WTC11 (cell line): ENCODE data around the gene NUP210. TPM values are rescaled to one million over a fixed set of nuclear protein-coding genes. Genes with fewer than 3 reads are reported as not detected.

Experiments used
- ATAC-seq: fragments of 200-7000 bp; cut with Tn5 transposase; 2 replicates; pipeline ENCODE4 v1.10.0; 2021; ENCODE audit warnings: mild to moderate bottlenecking, moderate library complexity
- CTCF ChIA-PET: fragments of 300-600 bp; sonication (Branson Sonifier 250); formaldehyde crosslinking; loops from one replicate; lab custom pipeline; 2021; ENCODE audit warnings: antibody characterized with exemption; lab: Charles Lee
- POLR2A ChIA-PET: fragments of 350-600 bp; sonication (Branson Sonifier 250); formaldehyde crosslinking; loops from one replicate; lab custom pipeline; 2021; ENCODE audit warnings: antibody characterized with exemption; lab: Charles Lee
- DNase-seq: peaks from one replicate; pipeline ENCODE4 v3.0.0; 2021; ENCODE audit warnings: low spot score
- H3K27ac Mint-ChIP-seq: 2 replicates; pipeline ENCODE4 v1.8.0; 2021; ENCODE audit warnings: mixed read lengths
- H3K27me3 Mint-ChIP-seq: 2 replicates; pipeline ENCODE4 v1.8.0; 2021; ENCODE audit warnings: low read depth, mild to moderate bottlenecking, moderate library complexity, mixed read lengths
- H3K36me3 Mint-ChIP-seq: 2 replicates; pipeline ENCODE4 v1.8.0; 2021; ENCODE audit warnings: mixed read lengths
- H3K4me1 Mint-ChIP-seq: 2 replicates; pipeline ENCODE4 v1.8.0; 2022; ENCODE audit warnings: mixed read lengths
- H3K4me3 Mint-ChIP-seq: 2 replicates; pipeline ENCODE4 v1.8.0; 2021; ENCODE audit warnings: mild to moderate bottlenecking, moderate library complexity, mixed read lengths
- H3K9me3 Mint-ChIP-seq: 2 replicates; pipeline ENCODE4 v1.8.0; 2021; ENCODE audit warnings: mixed read lengths
- ARID4B ChIP-seq: sonication (generic); formaldehyde crosslinking; IDR thresholded peaks from 2 replicates; pipeline ENCODE4 v1.8.0; 2023; ENCODE audit warnings: missing genetic modification reagents, mild to moderate bottlenecking, borderline replicate concordance
- CBFB ChIP-seq: sonication (generic); formaldehyde crosslinking; IDR thresholded peaks from 2 replicates; pipeline ENCODE4 v1.8.1; 2022; ENCODE audit warnings: mild to moderate bottlenecking, low read depth, missing genetic modification reagents
- FOXK1 ChIP-seq: sonication (generic); formaldehyde crosslinking; IDR thresholded peaks from 2 replicates; pipeline ENCODE4 v1.8.0; 2022; ENCODE audit warnings: mild to moderate bottlenecking, moderate library complexity, missing genetic modification reagents
- GTF2I ChIP-seq: fragments of 250-450 bp; sonication (Bioruptor Pico); conservative IDR thresholded peaks from 2 replicates; pipeline ENCODE4 v1.4.0; 2021; ENCODE audit warnings: mild to moderate bottlenecking
- MYBL2 ChIP-seq: sonication (generic); formaldehyde crosslinking; IDR thresholded peaks from 2 replicates; pipeline ENCODE4 v1.8.1; 2023; ENCODE audit warnings: mild to moderate bottlenecking, moderate library complexity, missing genetic modification reagents
- NFE2L1 ChIP-seq: sonication (generic); formaldehyde crosslinking; IDR thresholded peaks from 2 replicates; pipeline ENCODE4 v1.8.1; 2023; ENCODE audit warnings: missing genetic modification reagents
- NFYB ChIP-seq: sonication (generic); formaldehyde crosslinking; conservative IDR thresholded peaks from 2 replicates; pipeline ENCODE4 v1.8.0; 2022; ENCODE audit warnings: low read depth, missing genetic modification reagents
- NR2C2 ChIP-seq: sonication (generic); formaldehyde crosslinking; IDR thresholded peaks from 2 replicates; pipeline ENCODE4 v1.8.0; 2022; ENCODE audit warnings: mild to moderate bottlenecking, missing genetic modification reagents
- RORB ChIP-seq: fragments of 250-450 bp; sonication (Bioruptor Pico); IDR thresholded peaks from 2 replicates; pipeline ENCODE4 v1.9.0; 2021; ENCODE audit warnings: mild to moderate bottlenecking
- SOX15 ChIP-seq: fragments of 250-450 bp; sonication (Bioruptor Pico); IDR thresholded peaks from 2 replicates; pipeline ENCODE4 v1.9.0; 2021; ENCODE audit warnings: mild to moderate bottlenecking
- SP1 ChIP-seq: sonication (generic); formaldehyde crosslinking; conservative IDR thresholded peaks from 2 replicates; pipeline ENCODE4 v1.8.1; 2022; ENCODE audit warnings: missing genetic modification reagents
- TP53 ChIP-seq: sonication (generic); formaldehyde crosslinking; IDR thresholded peaks from 2 replicates; pipeline ENCODE4 v1.8.1; 2023; ENCODE audit warnings: mild to moderate bottlenecking, missing genetic modification reagents
- USF1 ChIP-seq: sonication (generic); formaldehyde crosslinking; IDR thresholded peaks from 2 replicates; pipeline ENCODE4 v1.8.0; 2022; ENCODE audit warnings: mild to moderate bottlenecking, missing genetic modification reagents
- ZMAT4 ChIP-seq: fragments of 250-450 bp; sonication (Bioruptor Pico); IDR thresholded peaks from 2 replicates; pipeline ENCODE4 v1.9.0; 2021; ENCODE audit warnings: mild to moderate bottlenecking
- ZNF396 ChIP-seq: fragments of 250-450 bp; sonication (Bioruptor Pico); IDR thresholded peaks from 2 replicates; pipeline ENCODE4 v1.8.0; 2021; ENCODE audit warnings: mild to moderate bottlenecking, moderate library complexity, borderline replicate concordance
- ZNF416 ChIP-seq: fragments of 250-450 bp; sonication (Bioruptor Pico); IDR thresholded peaks from 2 replicates; pipeline ENCODE4 v1.9.0; 2021; ENCODE audit warnings: mild to moderate bottlenecking, inconsistent platforms
- total RNA-seq: library from RNA; stranded (reverse); gene quantifications from 3 replicates; pipeline ENCODE4 v1.2.3, GENCODE V29; 2021
- TF ChIP-seq, protein P1 (sequence below): sonication (generic); formaldehyde crosslinking; conservative IDR thresholded peaks from 2 replicates; pipeline ENCODE4 v1.8.1; 2022; ENCODE audit warnings: mild to moderate bottlenecking, missing genetic modification reagents
- TF ChIP-seq, protein P2 (sequence below): fragments of 200-600 bp; IDR thresholded peaks from 2 replicates; pipeline ENCODE4 v1.8.0; 2022; ENCODE audit warnings: antibody characterized with exemption

NUP210 gene
- total RNA-seq, 1 experiment from 2014 or later: 59.2 TPM

GRCh38 chr3:13358643-13359042 is 61.5 kb downstream of the NUP210 start:
- Mint-ChIP-seq H3K27me3 (no peaks in the 10 kb centered on the region), H3K4me3 (no peak overlapping the region), H3K9me3 (no peaks in the 10 kb centered on the region), H3K4me1 (peaks cover 9% of the 10 kb centered on the region; the same call in 1 of the 2 replicates), H3K36me3 (peaks cover 70% of the 10 kb centered on the region), H3K27ac (no peak overlapping the region)
- TF ChIP-seq, protein P1, sequence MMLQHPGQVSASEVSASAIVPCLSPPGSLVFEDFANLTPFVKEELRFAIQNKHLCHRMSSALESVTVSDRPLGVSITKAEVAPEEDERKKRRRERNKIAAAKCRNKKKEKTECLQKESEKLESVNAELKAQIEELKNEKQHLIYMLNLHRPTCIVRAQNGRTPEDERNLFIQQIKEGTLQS (CRISPR knock-in tag): no peak
- TF ChIP-seq SP1 (CRISPR knock-in tag): no peak
- TF ChIP-seq NFE2L1 (CRISPR knock-in tag): no peak
- ATAC-seq (no peak), DNase-seq (no peak)
- CTCF ChIA-PET: no interaction called here
- POLR2A ChIA-PET: no interaction called here

DNA sequence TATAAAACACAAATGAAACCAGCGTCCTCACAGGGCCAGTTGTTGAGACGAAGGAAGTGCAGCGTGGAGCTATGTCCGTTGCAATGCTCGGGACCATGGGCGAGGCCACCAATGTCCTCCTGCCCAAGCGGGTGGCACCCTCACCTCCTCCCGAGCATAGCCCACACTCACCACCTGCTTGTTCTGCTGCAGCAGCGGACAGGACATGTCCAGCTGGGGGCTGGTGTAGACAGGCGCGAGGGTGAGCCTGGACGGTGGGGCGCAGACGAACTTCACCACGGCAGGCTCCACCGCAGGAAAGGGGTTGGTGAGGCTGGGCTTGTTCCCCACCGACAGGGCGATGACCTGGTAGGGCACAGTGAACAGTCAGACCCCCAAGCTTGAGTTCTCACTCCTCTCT is 62.1 kb downstream of the NUP210 start:
- peaks cover 70% of the 10 kb centered on the region for H3K36me3 Mint-ChIP-seq
- no peak overlapping the region for H3K27ac Mint-ChIP-seq
- H3K27me3 Mint-ChIP-seq: no peaks in the 10 kb centered on the region
- peaks cover 8% of the 10 kb centered on the region; the same call in 1 of the 2 replicates for H3K4me1 Mint-ChIP-seq
- DNase-seq: no peak
- TF ChIP-seq TP53 (CRISPR knock-in tag): no peak
- no peak overlapping the region for H3K4me3 Mint-ChIP-seq
- ChIA-PET CTCF (interaction anchor here (0.9 kb wide), 1 partner anchor 266 kb away, joined by 3 read pairs; no protein-coding TSS in a partner anchor), POLR2A (no interaction called here)
- H3K9me3 Mint-ChIP-seq: no peaks in the 10 kb centered on the region
- ATAC-seq: no peak

GRCh38 chr3:13357074-13357473 is 63.0 kb downstream of the NUP210 start:
- no peak overlapping the region for H3K4me3 Mint-ChIP-seq
- ATAC-seq (no peak), DNase-seq (no peak)
- POLR2A ChIA-PET: no interaction called here
- no peak overlapping the region for H3K27ac Mint-ChIP-seq
- no peaks in the 10 kb centered on the region for H3K9me3 Mint-ChIP-seq
- peaks cover 69% of the 10 kb centered on the region for H3K36me3 Mint-ChIP-seq
- CTCF ChIA-PET: interaction anchor here (0.9 to 1.0 kb wide), 2 partner anchors 8 to 264 kb away, joined by 3 to 4 read pairs; no protein-coding TSS in a partner anchor
- no peak for TF ChIP-seq RORB (CRISPR knock-in tag)
- TF ChIP-seq FOXK1 (CRISPR knock-in tag): no peak
- no peak for TF ChIP-seq NFYB (CRISPR knock-in tag)
- H3K27me3 Mint-ChIP-seq: no peaks in the 10 kb centered on the region
- H3K4me1 Mint-ChIP-seq: peaks cover 8% of the 10 kb centered on the region; the same call in 1 of the 2 replicates

- CTCF ChIA-PET: interaction anchor here (0.6 to 3.0 kb wide), 5 partner anchors 10 to 262 kb away, joined by 3 to 14 read pairs (median 4); no protein-coding TSS in a partner anchor
These were observed 66.1 kb downstream of the NUP210 start for GRCh38 chr3:13353936-13354542.

DNA sequence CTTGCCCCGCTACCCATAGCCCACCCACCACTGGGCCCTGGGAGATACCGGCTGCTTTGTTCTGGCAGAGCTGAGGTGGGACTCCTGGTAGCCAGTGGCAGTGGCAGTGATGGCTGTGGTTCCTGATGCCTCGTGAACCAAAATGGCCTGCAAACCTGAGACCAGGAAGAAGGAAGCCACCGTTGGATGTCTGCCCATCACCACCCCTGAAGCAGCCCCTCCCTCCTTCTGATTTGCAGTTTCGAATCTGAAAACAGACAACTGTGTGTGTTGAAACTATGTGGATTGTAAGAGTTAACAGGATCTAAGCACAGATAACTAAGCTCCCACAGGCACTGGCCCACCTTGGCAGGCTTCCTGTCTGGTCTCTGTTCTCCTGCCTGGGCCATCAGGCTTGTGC is 66.6 kb downstream of the NUP210 start:
- peaks cover 64% of the 10 kb centered on the region for H3K36me3 Mint-ChIP-seq
- CTCF ChIA-PET: interaction anchor here (0.6 to 3.0 kb wide), 4 partner anchors 10 to 124 kb away, joined by 3 to 14 read pairs (median 4); no protein-coding TSS in a partner anchor
- no peak for TF ChIP-seq ZNF416 (CRISPR knock-in tag)
- no peak for TF ChIP-seq MYBL2
- TF ChIP-seq ZNF396 (CRISPR knock-in tag): no peak
- TF ChIP-seq ARID4B (CRISPR knock-in tag): no peak
- no peak for TF ChIP-seq CBFB (CRISPR knock-in tag)
- no peak for TF ChIP-seq SOX15 (CRISPR knock-in tag)
- no peak for TF ChIP-seq GTF2I (CRISPR knock-in tag)
- TF ChIP-seq, protein P2, sequence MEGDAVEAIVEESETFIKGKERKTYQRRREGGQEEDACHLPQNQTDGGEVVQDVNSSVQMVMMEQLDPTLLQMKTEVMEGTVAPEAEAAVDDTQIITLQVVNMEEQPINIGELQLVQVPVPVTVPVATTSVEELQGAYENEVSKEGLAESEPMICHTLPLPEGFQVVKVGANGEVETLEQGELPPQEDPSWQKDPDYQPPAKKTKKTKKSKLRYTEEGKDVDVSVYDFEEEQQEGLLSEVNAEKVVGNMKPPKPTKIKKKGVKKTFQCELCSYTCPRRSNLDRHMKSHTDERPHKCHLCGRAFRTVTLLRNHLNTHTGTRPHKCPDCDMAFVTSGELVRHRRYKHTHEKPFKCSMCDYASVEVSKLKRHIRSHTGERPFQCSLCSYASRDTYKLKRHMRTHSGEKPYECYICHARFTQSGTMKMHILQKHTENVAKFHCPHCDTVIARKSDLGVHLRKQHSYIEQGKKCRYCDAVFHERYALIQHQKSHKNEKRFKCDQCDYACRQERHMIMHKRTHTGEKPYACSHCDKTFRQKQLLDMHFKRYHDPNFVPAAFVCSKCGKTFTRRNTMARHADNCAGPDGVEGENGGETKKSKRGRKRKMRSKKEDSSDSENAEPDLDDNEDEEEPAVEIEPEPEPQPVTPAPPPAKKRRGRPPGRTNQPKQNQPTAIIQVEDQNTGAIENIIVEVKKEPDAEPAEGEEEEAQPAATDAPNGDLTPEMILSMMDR: no peak

More at GRCh38 chr3:13353936-13354542, 66.1 kb downstream of the NUP210 start:
- Mint-ChIP-seq H3K4me3 (no peak overlapping the region), H3K27ac (no peak overlapping the region), H3K4me1 (peaks cover 26% of the 10 kb centered on the region), H3K27me3 (no peaks in the 10 kb centered on the region), H3K36me3 (peaks cover 68% of the 10 kb centered on the region), H3K9me3 (no peaks in the 10 kb centered on the region)
- TF ChIP-seq USF1 (CRISPR knock-in tag) (no peak), CBFB (CRISPR knock-in tag) (no peak), ZMAT4 (no peak), NR2C2 (no peak)
- no peak; the same call in 1 of the 2 replicates for ATAC-seq
- POLR2A ChIA-PET: no interaction called here
- no peak for DNase-seq

More for the DNA sequence above, 66.6 kb downstream of the NUP210 start:
- DNase-seq (no peak), ATAC-seq (no peak)
- Mint-ChIP-seq H3K4me1 (peaks cover 31% of the 10 kb centered on the region), H3K27ac (no peak overlapping the region), H3K27me3 (no peaks in the 10 kb centered on the region), H3K9me3 (no peaks in the 10 kb centered on the region), H3K4me3 (no peak overlapping the region)
- POLR2A ChIA-PET: no interaction called here
